ENCODE measurements around the gene RAB9A.

Gene RAB9A

GRCh38 chrX:13664020-13664419 lies 24.9 kb upstream of the RAB9A start:
- Histone ChIP-seq H3K27me3 (ENCODE audit: insufficient read depth, poor library complexity, severe bottlenecking) (no peaks in the 10 kb centered on the region), H3K4me3 (replicated peaks; ENCODE audit: insufficient read depth, low read length) (no peak overlapping the region), H3K27ac (replicated peaks) (no peak overlapping the region)
- TF ChIP-seq CTCF (IDR thresholded peaks at IDR 0.05; ENCODE audit: insufficient read depth, low read length) (no peak), GABPA (IDR thresholded peaks at IDR 0.05; ENCODE audit: low read depth) (no peak), SPI1 (IDR thresholded peaks at IDR 0.05; ENCODE audit: borderline replicate concordance, low read depth) (no peak), REST (IDR thresholded peaks at IDR 0.05; ENCODE audit: insufficient replicate concordance, low read depth) (no peak), POLR2AphosphoS5 (IDR thresholded peaks at IDR 0.05; ENCODE audit: low read depth) (no peak)
- no peak for DNase-seq (ENCODE audit: low read depth in 1 of 2, low spot score in 1 of 2)

GRCh38 chrX:13666836-13667235 lies 22.1 kb upstream of the RAB9A start:
- Histone ChIP-seq H3K27ac (replicated peaks) (no peak overlapping the region), H3K4me3 (replicated peaks; ENCODE audit: insufficient read depth, low read length) (no peak overlapping the region), H3K27me3 (ENCODE audit: insufficient read depth, poor library complexity, severe bottlenecking) (no peaks in the 10 kb centered on the region)
- DNase-seq (ENCODE audit: low read depth in 1 of 2, low spot score in 1 of 2) = no peak
- TF ChIP-seq CTCF (IDR thresholded peaks at IDR 0.05; ENCODE audit: insufficient read depth, low read length) = no peak
- TF ChIP-seq REST (IDR thresholded peaks at IDR 0.05; ENCODE audit: insufficient replicate concordance, low read depth) = no peak
- TF ChIP-seq POLR2AphosphoS5 (IDR thresholded peaks at IDR 0.05; ENCODE audit: low read depth) = no peak

GRCh38 chrX:13667919-13668318 lies 21.0 kb upstream of the RAB9A start:
- Histone ChIP-seq H3K27ac (replicated peaks) (no peak overlapping the region), H3K27me3 (ENCODE audit: insufficient read depth, poor library complexity, severe bottlenecking) (no peaks in the 10 kb centered on the region), H3K4me3 (replicated peaks; ENCODE audit: insufficient read depth, low read length) (no peak overlapping the region)
- DNase-seq (ENCODE audit: low read depth in 1 of 2, low spot score in 1 of 2) = no peak
- TF ChIP-seq POLR2AphosphoS5 (IDR thresholded peaks at IDR 0.05; ENCODE audit: low read depth) (no peak), CTCF (IDR thresholded peaks at IDR 0.05; ENCODE audit: insufficient read depth, low read length) (no peak), GABPA (IDR thresholded peaks at IDR 0.05; ENCODE audit: low read depth) (no peak), REST (IDR thresholded peaks at IDR 0.05; ENCODE audit: insufficient replicate concordance, low read depth) (no peak), SPI1 (IDR thresholded peaks at IDR 0.05; ENCODE audit: borderline replicate concordance, low read depth) (no peak)

Measured in HL-60 (cell line).